MCF 10A (cell line): ENCODE measurements around the gene CAMTA1. TPM values are rescaled to one million over a fixed set of nuclear protein-coding genes. Genes with fewer than 3 reads are reported as not detected.
"Not testable (repeated sequence)": the region's sequence is repeated elsewhere in the genome, so short reads cannot be mapped to it uniquely, and the experiment has no call there.

Experiments used
- BruUV-seq: library from RNA; stranded (reverse); fragments of 400-500 nt; replicated peaks from 2 replicates; lab custom pipeline; 2021; lab: Mats Ljungman, UMichigan
- CTCF ChIA-PET: fragments of 300-600 bp; sonication (Branson Sonifier 250); formaldehyde crosslinking; extraction: SDS; loops from one replicate; lab custom pipeline; 2021; ENCODE audit warnings: antibody characterized with exemption, inconsistent platforms; lab: Yijun Ruan, JAX
- POLR2A ChIA-PET: fragments of 300-600, 350-650 bp; sonication (Branson Sonifier 250); formaldehyde crosslinking; extraction: SDS; loops from one replicate; lab custom pipeline; 2020; ENCODE audit warnings: antibody characterized with exemption, inconsistent platforms; lab: Yijun Ruan, JAX
- DNase-seq: peaks from one replicate; pipeline ENCODE4 v3.0.0-alpha.2; 2018; ENCODE audit not compliant: unreplicated experiment
- H3K27ac Mint-ChIP-seq: one replicate; pipeline ENCODE4 v1.8.0; 2022; ENCODE audit warnings: mild to moderate bottlenecking, low read depth, mixed read lengths; ENCODE audit not compliant: unreplicated experiment
- H3K27me3 Mint-ChIP-seq: one replicate; pipeline ENCODE4 v1.8.0; 2022; ENCODE audit warnings: mixed read lengths; ENCODE audit not compliant: insufficient read depth, unreplicated experiment
- H3K36me3 Mint-ChIP-seq: one replicate; pipeline ENCODE4 v1.8.0; 2022; ENCODE audit warnings: mild to moderate bottlenecking, moderate library complexity, mixed read lengths; ENCODE audit not compliant: insufficient read depth, unreplicated experiment
- H3K4me1 Mint-ChIP-seq: one replicate; pipeline ENCODE4 v1.8.0; 2022; ENCODE audit warnings: mixed read lengths; ENCODE audit not compliant: insufficient read depth, unreplicated experiment
- H3K4me3 Mint-ChIP-seq: one replicate; pipeline ENCODE4 v1.8.0; 2022; ENCODE audit warnings: mild to moderate bottlenecking, moderate library complexity, mixed read lengths; ENCODE audit not compliant: unreplicated experiment
- H3K9me3 Mint-ChIP-seq: one replicate; pipeline ENCODE4 v1.8.0; 2022; ENCODE audit warnings: mixed read lengths; ENCODE audit not compliant: unreplicated experiment
- intact Hi-C: fragments of 100-400 bp; cut with micrococcal nuclease; formaldehyde crosslinking; loops from 2 replicates; pipeline ENCODE4 v1.14.1; 2022
- total RNA-seq: library from RNA; stranded (reverse); gene quantifications from 2 replicates; pipeline ENCODE4 v1.2.3, GENCODE V29; 2022
- TF ChIP-seq, protein P1 (sequence below): fragments of 200-600 bp; IDR thresholded peaks from one replicate; pipeline ENCODE4 v1.8.0; 2022; ENCODE audit warnings: antibody characterized with exemption, mild to moderate bottlenecking; ENCODE audit not compliant: unreplicated experiment

The CAMTA1 gene
- total RNA-seq, 1 experiment from 2014 or later = 74.1 TPM

- H3K4me3 Mint-ChIP-seq = no peak overlapping the region
- no peaks in the 10 kb centered on the region for H3K27me3 Mint-ChIP-seq
- ChIA-PET POLR2A (no interaction called here), CTCF (no interaction called here)
- no peaks in the 10 kb centered on the region for H3K9me3 Mint-ChIP-seq
- H3K36me3 Mint-ChIP-seq = no peaks in the 10 kb centered on the region
- DNase-seq = no peak
- TF ChIP-seq, protein P1, sequence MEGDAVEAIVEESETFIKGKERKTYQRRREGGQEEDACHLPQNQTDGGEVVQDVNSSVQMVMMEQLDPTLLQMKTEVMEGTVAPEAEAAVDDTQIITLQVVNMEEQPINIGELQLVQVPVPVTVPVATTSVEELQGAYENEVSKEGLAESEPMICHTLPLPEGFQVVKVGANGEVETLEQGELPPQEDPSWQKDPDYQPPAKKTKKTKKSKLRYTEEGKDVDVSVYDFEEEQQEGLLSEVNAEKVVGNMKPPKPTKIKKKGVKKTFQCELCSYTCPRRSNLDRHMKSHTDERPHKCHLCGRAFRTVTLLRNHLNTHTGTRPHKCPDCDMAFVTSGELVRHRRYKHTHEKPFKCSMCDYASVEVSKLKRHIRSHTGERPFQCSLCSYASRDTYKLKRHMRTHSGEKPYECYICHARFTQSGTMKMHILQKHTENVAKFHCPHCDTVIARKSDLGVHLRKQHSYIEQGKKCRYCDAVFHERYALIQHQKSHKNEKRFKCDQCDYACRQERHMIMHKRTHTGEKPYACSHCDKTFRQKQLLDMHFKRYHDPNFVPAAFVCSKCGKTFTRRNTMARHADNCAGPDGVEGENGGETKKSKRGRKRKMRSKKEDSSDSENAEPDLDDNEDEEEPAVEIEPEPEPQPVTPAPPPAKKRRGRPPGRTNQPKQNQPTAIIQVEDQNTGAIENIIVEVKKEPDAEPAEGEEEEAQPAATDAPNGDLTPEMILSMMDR = no peak
- no TSS peak for BruUV-seq
- no peaks in the 10 kb centered on the region for H3K4me1 Mint-ChIP-seq
- H3K27ac Mint-ChIP-seq = no peak overlapping the region
- intact Hi-C loops = no loop called here
Observed at GRCh38 chr1:7153464-7153863, 368.2 kb downstream of the CAMTA1 start.

DNA sequence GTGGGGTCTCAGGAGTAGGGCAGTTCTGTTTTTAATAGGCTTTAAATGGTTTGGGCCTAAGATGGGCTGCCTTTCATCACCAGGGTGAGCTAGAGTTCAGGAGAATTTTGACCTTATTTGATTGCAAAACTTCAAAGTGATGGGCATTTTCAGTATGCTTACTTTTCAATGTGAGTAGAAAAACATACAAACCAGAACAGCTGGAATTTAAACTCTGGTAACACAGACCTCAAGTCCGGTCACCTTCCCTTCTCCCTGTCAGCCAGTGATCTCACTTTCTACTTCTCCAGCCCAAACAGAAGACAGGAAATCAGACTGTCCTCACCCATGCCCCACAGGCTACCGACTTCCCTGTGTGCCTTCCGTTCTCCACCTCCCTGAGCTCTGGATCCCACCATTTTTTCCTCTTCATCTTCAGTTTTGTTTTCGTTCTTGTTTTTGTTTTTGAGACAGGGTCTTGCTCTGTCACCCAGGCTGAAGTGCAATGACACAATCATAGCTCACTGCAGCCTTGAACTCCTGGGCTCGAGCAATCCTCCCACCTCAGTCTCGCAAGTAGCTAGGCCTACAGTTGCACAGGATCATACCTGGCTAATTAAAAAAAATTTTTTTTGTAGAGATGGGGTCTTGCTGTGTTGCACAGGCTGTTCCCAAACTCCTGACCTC, 374.0 kb downstream of the CAMTA1 start:
- intact Hi-C loops = no loop called here
- peaks cover 15% of the 10 kb centered on the region for H3K9me3 Mint-ChIP-seq
- peaks cover 20% of the 10 kb centered on the region for H3K27me3 Mint-ChIP-seq
- ChIA-PET CTCF (interaction anchor here (0.6 to 0.7 kb wide), 2 partner anchors 260 to 510 kb away, joined by 3 read pairs; no protein-coding TSS in a partner anchor), POLR2A (interaction anchor here (0.6 kb wide), 1 partner anchor 11 kb away, joined by 3 read pairs; no protein-coding TSS in a partner anchor)
- H3K4me1 Mint-ChIP-seq = no peaks in the 10 kb centered on the region
- TF ChIP-seq, protein P1 = no peak
- no peak overlapping the region for H3K27ac Mint-ChIP-seq
- no TSS peak for BruUV-seq
- no peaks in the 10 kb centered on the region for H3K36me3 Mint-ChIP-seq
- H3K4me3 Mint-ChIP-seq = no peak overlapping the region
- DNase-seq = no peak

- H3K4me3 Mint-ChIP-seq, H3K27ac Mint-ChIP-seq, H3K4me1 Mint-ChIP-seq, H3K36me3 Mint-ChIP-seq, BruUV-seq, CTCF ChIA-PET, DNase-seq, intact Hi-C loops, H3K9me3 Mint-ChIP-seq: not testable (repeated sequence)
- peaks cover 30% of the 10 kb centered on the region for H3K27me3 Mint-ChIP-seq
- POLR2A ChIA-PET = interaction anchor here (0.8 to 1.5 kb wide), 2 partner anchors 13 to 55 kb away, joined by 3 to 4 read pairs; no protein-coding TSS in a partner anchor
Observed at GRCh38 chr1:7168554-7168953, 383.3 kb downstream of the CAMTA1 start.

DNA sequence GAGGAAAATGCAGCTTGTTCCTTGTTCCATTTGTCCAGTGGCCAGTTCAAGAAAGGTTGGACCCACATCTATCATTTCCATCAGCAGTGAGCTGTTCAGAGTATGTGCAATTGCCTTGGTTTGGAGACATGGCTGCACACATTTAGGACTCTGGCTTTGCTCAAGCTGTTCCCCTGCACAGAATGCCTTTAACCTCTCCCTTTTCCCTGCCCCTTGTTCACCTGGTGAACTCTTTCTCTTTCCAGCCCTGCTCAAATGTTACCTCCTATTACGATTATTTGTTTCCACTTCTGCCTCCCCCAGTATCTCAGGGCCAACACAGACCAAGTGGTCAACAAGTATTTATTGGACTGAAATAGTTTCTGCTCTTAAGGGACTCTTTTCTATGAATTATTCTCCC, 385.9 kb downstream of the CAMTA1 start:
- POLR2A ChIA-PET = no interaction called here
- TF ChIP-seq, protein P1 = no peak
- CTCF ChIA-PET = no interaction called here
- intact Hi-C loops = no loop called here
- no TSS peak for BruUV-seq
- H3K9me3 Mint-ChIP-seq = no peaks in the 10 kb centered on the region
- DNase-seq = no peak
- no peak overlapping the region for H3K27ac Mint-ChIP-seq
- no peaks in the 10 kb centered on the region for H3K4me1 Mint-ChIP-seq
- no peaks in the 10 kb centered on the region for H3K36me3 Mint-ChIP-seq
- H3K4me3 Mint-ChIP-seq = no peak overlapping the region
- H3K27me3 Mint-ChIP-seq = peaks cover 30% of the 10 kb centered on the region
